ENCODE measurements around the gene TRIM32. TPM values are rescaled to one million over a fixed set of nuclear protein-coding genes. Genes with fewer than 3 reads are reported as not detected.

Gene TRIM32
- total and polyA plus RNA-seq, 2 of the 13 experiments (the other 11 are each of a cell fraction or from before 2014, with no cell fraction given) = 6.5 to 7.7 TPM

DNA sequence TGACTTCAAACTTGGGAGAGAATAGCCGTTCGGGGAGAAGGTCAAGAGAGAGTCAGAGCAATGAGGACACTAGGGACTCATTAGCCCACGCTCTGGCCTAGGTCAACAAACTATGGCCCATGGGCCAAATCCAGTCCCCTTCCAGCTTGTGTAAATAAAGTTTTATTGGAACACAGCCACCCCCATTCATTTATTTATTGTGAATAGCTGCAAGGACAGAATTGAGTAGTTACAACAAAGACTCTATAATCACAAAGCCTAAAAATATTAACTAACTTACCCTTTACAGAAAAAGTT lies 33.1 kb upstream of the TRIM32 start (continued):
- TF ChIP-seq ZMYM4 (CRISPR knock-in tag; IDR thresholded peaks at IDR 0.05) = 0 out of 2 replicates have a peak, but pooled peaks have one; percentile 17
- no peak for TF ChIP-seq ZNF550 (CRISPR knock-in tag; IDR thresholded peaks at IDR 0.05; ENCODE audit: borderline replicate concordance)
- no peak for TF ChIP-seq XRCC5 (optimal IDR thresholded peaks at IDR 0.05; ENCODE audit: low read length)
- no peak for TF ChIP-seq TBX2 (CRISPR knock-in tag; IDR thresholded peaks at IDR 0.05; ENCODE audit: borderline replicate concordance)
- TF ChIP-seq ZNF207 (IDR thresholded peaks at IDR 0.05; ENCODE audit: borderline replicate concordance) = no peak

DNA sequence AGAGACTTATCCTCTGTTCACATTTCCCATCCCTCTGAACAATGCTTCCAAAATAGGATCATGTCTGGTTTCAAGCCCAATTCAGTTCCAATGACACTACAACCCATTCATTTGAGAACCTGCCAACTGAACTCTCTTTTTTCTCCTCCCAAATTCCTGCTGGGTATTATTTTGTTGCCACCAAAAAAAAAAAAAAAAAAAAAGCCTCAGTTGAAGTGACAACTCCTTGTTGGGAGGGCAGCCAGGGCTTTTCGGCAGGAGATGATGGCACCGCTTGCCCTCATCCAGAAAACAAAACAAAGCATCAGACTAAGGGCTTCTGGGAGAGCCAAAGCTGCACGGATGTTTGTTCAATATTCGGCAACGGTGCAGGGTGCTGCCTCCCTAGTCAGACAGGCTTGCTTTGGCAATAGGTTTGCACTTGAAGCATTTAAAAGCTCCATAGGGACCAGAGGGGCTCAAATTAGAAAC lies 30.6 kb upstream of the TRIM32 start:
- H3K36me3 ChIP-seq (replicated peaks in 1 of 2; ENCODE audit: control insufficient read depth in 1 of 2, insufficient read depth in 2 of 2, low read length in 2 of 2) = no peaks in the 10 kb centered on the region
- DNase-seq (ENCODE audit: low spot score) (no peak), ATAC-seq (no peak), FAIRE-seq (no peak)
- no peak overlapping the region for H3K4me2 ChIP-seq (ENCODE audit: low read depth, low read length)
- no TSS peak for BruUV-seq (replicated peaks)
- no peak overlapping the region for H3K9ac ChIP-seq (ENCODE audit: insufficient read depth, low read depth, low read length)
- no peaks in the 10 kb centered on the region for H3K9me3 ChIP-seq (ENCODE audit: low read length)
- H3K4me1 ChIP-seq (ENCODE audit: insufficient read depth, low read length) = peaks cover 25% of the 10 kb centered on the region
- TF ChIP-seq NR1H2 (CRISPR knock-in tag; IDR thresholded peaks at IDR 0.05; ENCODE audit: borderline replicate concordance, low read depth) = no peak
- no peak for TF ChIP-seq U2AF1 (optimal IDR thresholded peaks at IDR 0.05; ENCODE audit: low read depth, low read length)
- TF ChIP-seq ZFP41 (CRISPR knock-in tag; IDR thresholded peaks at IDR 0.05; ENCODE audit: borderline replicate concordance) = no peak
- TF ChIP-seq TAF1 (CRISPR knock-in tag; IDR thresholded peaks at IDR 0.05) = no peak
- TF ChIP-seq, protein P1, sequence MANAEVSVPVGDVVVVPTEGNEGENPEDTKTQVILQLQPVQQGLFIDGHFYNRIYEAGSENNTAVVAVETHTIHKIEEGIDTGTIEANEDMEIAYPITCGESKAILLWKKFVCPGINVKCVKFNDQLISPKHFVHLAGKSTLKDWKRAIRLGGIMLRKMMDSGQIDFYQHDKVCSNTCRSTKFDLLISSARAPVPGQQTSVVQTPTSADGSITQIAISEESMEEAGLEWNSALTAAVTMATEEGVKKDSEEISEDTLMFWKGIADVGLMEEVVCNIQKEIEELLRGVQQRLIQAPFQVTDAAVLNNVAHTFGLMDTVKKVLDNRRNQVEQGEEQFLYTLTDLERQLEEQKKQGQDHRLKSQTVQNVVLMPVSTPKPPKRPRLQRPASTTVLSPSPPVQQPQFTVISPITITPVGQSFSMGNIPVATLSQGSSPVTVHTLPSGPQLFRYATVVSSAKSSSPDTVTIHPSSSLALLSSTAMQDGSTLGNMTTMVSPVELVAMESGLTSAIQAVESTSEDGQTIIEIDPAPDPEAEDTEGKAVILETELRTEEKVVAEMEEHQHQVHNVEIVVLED (CRISPR knock-in tag; IDR thresholded peaks at IDR 0.05; ENCODE audit: borderline replicate concordance) = no peak
- TF ChIP-seq ZNF747 (CRISPR knock-in tag; IDR thresholded peaks at IDR 0.05; ENCODE audit: borderline replicate concordance) = no peak
- no peak for TF ChIP-seq ISX (CRISPR knock-in tag; conservative IDR thresholded peaks at IDR 0.05)
- TF ChIP-seq, protein P2, sequence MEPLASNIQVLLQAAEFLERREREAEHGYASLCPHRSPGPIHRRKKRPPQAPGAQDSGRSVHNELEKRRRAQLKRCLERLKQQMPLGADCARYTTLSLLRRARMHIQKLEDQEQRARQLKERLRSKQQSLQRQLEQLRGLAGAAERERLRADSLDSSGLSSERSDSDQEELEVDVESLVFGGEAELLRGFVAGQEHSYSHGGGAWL (CRISPR knock-in tag; IDR thresholded peaks at IDR 0.05) = no peak
- H3K27me3 ChIP-seq (ENCODE audit: control insufficient read depth in 1 of 2, insufficient read depth in 2 of 2, low read length in 2 of 2) = no peaks in the 10 kb centered on the region
- H3K4me3 ChIP-seq (replicated peaks in 1 of 3; ENCODE audit: insufficient read depth in 1 of 3, low read depth in 2 of 3, low read length in 3 of 3) = no peak overlapping the region
- ChIA-PET POLR2A (no interaction called here), CTCF (ENCODE audit: low intra/inter-chr PET ratio, low total read pairs) (no interaction called here)
- in situ Hi-C loops (cut with HindIII; ENCODE audit: extremely low pct_ligation_motif_present, low pct_unique_long_range_greater_than_20kb) (loop anchor here (10.0 kb wide), 1 partner anchor 1062 kb away; no protein-coding TSS in a partner anchor), intact Hi-C loops (cut with micrococcal nuclease; ENCODE audit: unreplicated experiment) (no loop called here)
- no peaks in the 10 kb centered on the region for H4K20me1 ChIP-seq (ENCODE audit: insufficient read depth, low read length)
- no peaks in the 10 kb centered on the region for H3K79me2 ChIP-seq (ENCODE audit: insufficient read depth, low read length)
- H3K27ac ChIP-seq (ENCODE audit: extremely low read length, insufficient read depth, low read length) = no peak overlapping the region
- WGBS (ENCODE audit: low lambda C conversion rate) = 93% methylated on average over 5 of the region's 5 CpGs
- no peak overlapping the region for H2AFZ ChIP-seq (ENCODE audit: low read length)
